ENCODE results near the gene ACTN1. TPM values are rescaled to one million over a fixed set of nuclear protein-coding genes. Genes with fewer than 3 reads are reported as not detected.

The ACTN1 gene
- polyA plus RNA-seq, 1 experiment, result 641 TPM

- CTCF ChIA-PET, result no interaction called here
- peak overlapping the region; percentile 59 for H3K27ac ChIP-seq (ENCODE audit: low read depth, low read length)
- DNase-seq (ENCODE audit: low read depth, low spot score), result peak; percentile 45
- peaks cover 7% of the 10 kb centered on the region; the same call in 1 of the 2 replicates for H3K9me3 ChIP-seq (ENCODE audit: control insufficient read depth, insufficient read depth, low read length)
- H3K4me3 ChIP-seq (ENCODE audit: low read depth, low read length), result no peak overlapping the region
- no peak for TF ChIP-seq CTCF (IDR thresholded peaks at IDR 0.05; ENCODE audit: low read depth, low read length)
- POLR2A ChIA-PET, result no interaction called here
- no peaks in the 10 kb centered on the region for H3K27me3 ChIP-seq (ENCODE audit: control insufficient read depth, insufficient read depth, low read length)
Observed at GRCh38 chr14:68841016-68841809, 137.9 kb downstream of the ACTN1 start.

GRCh38 chr14:68840454-68840853 lies 138.6 kb downstream of the ACTN1 start:
- H3K4me3 ChIP-seq (ENCODE audit: low read depth, low read length), result no peak overlapping the region
- peak overlapping the region; percentile 31 for H3K27ac ChIP-seq (ENCODE audit: low read depth, low read length)
- peaks cover 7% of the 10 kb centered on the region; the same call in 1 of the 2 replicates for H3K9me3 ChIP-seq (ENCODE audit: control insufficient read depth, insufficient read depth, low read length)
- no peaks in the 10 kb centered on the region for H3K27me3 ChIP-seq (ENCODE audit: control insufficient read depth, insufficient read depth, low read length)
- POLR2A ChIA-PET, result no interaction called here
- no peak for DNase-seq (ENCODE audit: low read depth, low spot score)
- CTCF ChIA-PET, result no interaction called here
- no peak for TF ChIP-seq CTCF (IDR thresholded peaks at IDR 0.05; ENCODE audit: low read depth, low read length)

GRCh38 chr14:68836082-68836481 lies 143.0 kb downstream of the ACTN1 start:
- POLR2A ChIA-PET, result no interaction called here
- Histone ChIP-seq H3K9me3 (ENCODE audit: control insufficient read depth, insufficient read depth, low read length) (peaks cover 7% of the 10 kb centered on the region; the same call in 1 of the 2 replicates), H3K4me3 (ENCODE audit: low read depth, low read length) (no peak overlapping the region), H3K27me3 (ENCODE audit: control insufficient read depth, insufficient read depth, low read length) (no peaks in the 10 kb centered on the region), H3K27ac (ENCODE audit: low read depth, low read length) (no peak overlapping the region)
- DNase-seq (ENCODE audit: low read depth, low spot score), result no peak
- no peak for TF ChIP-seq CTCF (IDR thresholded peaks at IDR 0.05; ENCODE audit: low read depth, low read length)
- CTCF ChIA-PET, result no interaction called here

- H3K4me3 ChIP-seq (ENCODE audit: low read depth, low read length), result no peak overlapping the region
- no peaks in the 10 kb centered on the region for H3K27me3 ChIP-seq (ENCODE audit: control insufficient read depth, insufficient read depth, low read length)
- peaks cover 7% of the 10 kb centered on the region; the same call in 1 of the 2 replicates for H3K9me3 ChIP-seq (ENCODE audit: control insufficient read depth, insufficient read depth, low read length)
- no peak for DNase-seq (ENCODE audit: low read depth, low spot score)
- H3K27ac ChIP-seq (ENCODE audit: low read depth, low read length), result no peak overlapping the region
- no peak for TF ChIP-seq CTCF (IDR thresholded peaks at IDR 0.05; ENCODE audit: low read depth, low read length)
- POLR2A ChIA-PET, result interaction anchor here (0.6 kb wide), 1 partner anchor 100 kb away, joined by 14 read pairs; no protein-coding TSS in a partner anchor
- CTCF ChIA-PET, result interaction anchor here (1.2 kb wide), 1 partner anchor 9 kb away, joined by 11 read pairs; no protein-coding TSS in a partner anchor
Observed at GRCh38 chr14:68834816-68835215, 144.3 kb downstream of the ACTN1 start.

GRCh38 chr14:68828698-68829097 lies 150.4 kb downstream of the ACTN1 start:
- POLR2A ChIA-PET, result interaction anchor here (0.6 kb wide), 1 partner anchor 231 kb away, joined by 4 read pairs; no protein-coding TSS in a partner anchor

More at GRCh38 chr14:68828698-68829097, 150.4 kb downstream of the ACTN1 start:
- no peak for TF ChIP-seq CTCF (IDR thresholded peaks at IDR 0.05; ENCODE audit: low read depth, low read length)
- H3K27me3 ChIP-seq (ENCODE audit: control insufficient read depth, insufficient read depth, low read length), result no peaks in the 10 kb centered on the region
- CTCF ChIA-PET, result interaction anchor here (0.9 to 1.6 kb wide), 5 partner anchors 12 to 946 kb away, joined by 3 to 6 read pairs (median 3); no protein-coding TSS in a partner anchor
- H3K9me3 ChIP-seq (ENCODE audit: control insufficient read depth, insufficient read depth, low read length), result no peaks in the 10 kb centered on the region
- DNase-seq (ENCODE audit: low read depth, low spot score), result no peak
- H3K4me3 ChIP-seq (ENCODE audit: low read depth, low read length), result no peak overlapping the region
- H3K27ac ChIP-seq (ENCODE audit: low read depth, low read length), result no peak overlapping the region

Measured in AG04450 (cell line).